ENCODE measurements around the gene BLVRB. TPM values are rescaled to one million over a fixed set of nuclear protein-coding genes. Genes with fewer than 3 reads are reported as not detected.

Gene BLVRB
- total RNA-seq, 4 donors from 2014 or later, result 146 to 209 (median 164) TPM

DNA sequence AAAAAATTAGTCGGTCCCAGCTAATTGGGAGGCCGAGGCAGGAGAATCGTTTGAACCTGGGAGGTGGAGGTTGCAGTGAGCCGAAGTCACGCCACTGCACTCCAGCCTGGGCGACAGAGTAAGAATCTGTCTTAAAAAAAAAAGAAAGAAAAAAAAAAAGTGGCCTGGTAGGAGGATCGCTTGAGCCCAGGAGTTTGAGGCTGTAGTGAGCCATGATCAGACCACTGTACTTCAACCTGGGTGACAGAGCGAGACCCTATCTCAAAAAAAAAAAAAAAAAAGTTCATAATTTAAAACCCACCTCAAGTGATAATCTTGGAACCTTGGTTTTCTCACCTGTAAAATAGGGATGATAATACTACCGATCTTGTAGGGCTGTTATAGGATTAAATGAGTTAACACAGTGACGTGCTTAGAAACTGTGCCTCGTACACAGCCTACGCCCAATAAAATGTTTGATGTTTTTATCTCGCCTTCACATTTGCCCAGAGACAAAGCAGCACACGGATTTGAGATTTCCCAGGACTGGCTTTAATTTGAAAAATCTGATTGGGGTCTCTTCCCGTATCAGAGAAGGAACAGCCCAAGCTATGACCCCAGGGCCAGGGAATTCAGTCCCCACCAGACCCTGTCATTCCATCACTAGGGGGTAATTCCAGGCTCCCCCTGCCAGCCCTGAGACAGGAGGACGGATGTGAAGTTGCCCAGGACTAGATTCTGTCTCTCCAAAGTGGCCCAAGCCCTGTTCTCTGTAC is 43.4 kb downstream of the BLVRB start:
- WGBS, 2 donors (ENCODE audit: low coverage in 1 of 2), result 56 to 65% methylated on average over 7 to 15 of the region's 16 CpGs
- Histone ChIP-seq H3K36me3 (peaks cover 0 to 16% of the 10 kb centered on the region in 2 donors), H3K4me1 (peaks cover 0 to 62% (median 33%) of the 10 kb centered on the region in 3 donors), H3K9me3 (no peaks in the 10 kb centered on the region), H3K4me3 (peak overlapping the region in 1 of 2 donors; percentile 56), H3K27me3 (no peaks in the 10 kb centered on the region), H3K27ac (peak overlapping the region; percentile 92 to 100 (median 96))
- TF ChIP-seq EP300 (IDR thresholded peaks at IDR 0.05) (no peak), POLR2A (IDR thresholded peaks at IDR 0.05) (no peak), POLR2AphosphoS5 (IDR thresholded peaks at IDR 0.05) (no peak)
- TF ChIP-seq, protein P1, sequence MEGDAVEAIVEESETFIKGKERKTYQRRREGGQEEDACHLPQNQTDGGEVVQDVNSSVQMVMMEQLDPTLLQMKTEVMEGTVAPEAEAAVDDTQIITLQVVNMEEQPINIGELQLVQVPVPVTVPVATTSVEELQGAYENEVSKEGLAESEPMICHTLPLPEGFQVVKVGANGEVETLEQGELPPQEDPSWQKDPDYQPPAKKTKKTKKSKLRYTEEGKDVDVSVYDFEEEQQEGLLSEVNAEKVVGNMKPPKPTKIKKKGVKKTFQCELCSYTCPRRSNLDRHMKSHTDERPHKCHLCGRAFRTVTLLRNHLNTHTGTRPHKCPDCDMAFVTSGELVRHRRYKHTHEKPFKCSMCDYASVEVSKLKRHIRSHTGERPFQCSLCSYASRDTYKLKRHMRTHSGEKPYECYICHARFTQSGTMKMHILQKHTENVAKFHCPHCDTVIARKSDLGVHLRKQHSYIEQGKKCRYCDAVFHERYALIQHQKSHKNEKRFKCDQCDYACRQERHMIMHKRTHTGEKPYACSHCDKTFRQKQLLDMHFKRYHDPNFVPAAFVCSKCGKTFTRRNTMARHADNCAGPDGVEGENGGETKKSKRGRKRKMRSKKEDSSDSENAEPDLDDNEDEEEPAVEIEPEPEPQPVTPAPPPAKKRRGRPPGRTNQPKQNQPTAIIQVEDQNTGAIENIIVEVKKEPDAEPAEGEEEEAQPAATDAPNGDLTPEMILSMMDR (IDR thresholded peaks at IDR 0.05), result no peak
- no peak for ATAC-seq

DNA sequence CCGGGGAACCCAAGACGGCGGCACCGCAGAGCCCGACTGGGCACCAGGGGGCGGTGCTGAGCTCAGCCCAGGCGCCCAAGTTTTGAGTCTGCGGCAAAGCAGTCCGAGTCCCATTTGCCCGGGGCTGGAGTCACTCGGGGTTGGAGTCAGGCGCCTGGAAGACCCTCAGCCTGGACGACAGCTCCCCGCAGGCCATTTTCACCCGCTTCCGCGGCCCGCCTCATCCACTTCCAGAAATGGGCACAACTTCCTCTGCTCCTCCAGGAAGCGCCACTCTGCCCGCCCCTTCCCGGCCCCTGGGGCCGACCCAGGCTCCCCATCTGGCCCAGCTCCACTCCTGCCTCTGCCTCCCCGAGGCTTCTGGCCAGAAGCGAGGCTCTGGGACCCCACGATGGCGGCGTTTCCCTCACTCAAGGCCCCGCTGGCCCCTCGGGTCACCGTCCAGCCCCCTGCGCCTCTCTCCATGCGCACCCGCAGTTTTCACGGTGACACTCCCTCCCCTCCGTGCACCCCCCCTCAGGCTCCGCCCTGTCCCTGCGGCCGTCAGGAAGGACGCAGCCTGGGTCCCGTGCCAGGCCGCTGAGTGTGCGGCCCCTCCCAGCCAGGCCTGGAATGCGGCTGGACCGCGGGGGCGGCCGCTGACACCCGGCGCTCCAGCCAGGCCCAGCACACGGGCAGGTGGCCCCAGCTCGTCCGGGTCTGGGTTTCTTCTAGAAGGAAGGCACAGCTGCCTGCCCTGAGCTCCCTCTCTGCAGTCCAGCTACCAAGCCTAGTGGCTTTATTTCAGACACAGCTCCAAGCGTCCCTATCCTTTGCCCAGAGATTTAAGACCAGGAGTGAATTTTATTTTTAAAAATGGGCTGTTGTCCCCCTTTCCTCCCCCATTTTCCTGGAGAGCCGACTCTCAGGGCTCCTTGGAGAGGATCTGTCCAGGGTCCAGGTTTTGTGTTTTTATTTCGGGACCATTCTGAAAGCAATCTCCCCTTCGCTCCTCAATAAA is 44.5 kb downstream of the BLVRB start:
- peak; percentile 87 for ATAC-seq

DNA sequence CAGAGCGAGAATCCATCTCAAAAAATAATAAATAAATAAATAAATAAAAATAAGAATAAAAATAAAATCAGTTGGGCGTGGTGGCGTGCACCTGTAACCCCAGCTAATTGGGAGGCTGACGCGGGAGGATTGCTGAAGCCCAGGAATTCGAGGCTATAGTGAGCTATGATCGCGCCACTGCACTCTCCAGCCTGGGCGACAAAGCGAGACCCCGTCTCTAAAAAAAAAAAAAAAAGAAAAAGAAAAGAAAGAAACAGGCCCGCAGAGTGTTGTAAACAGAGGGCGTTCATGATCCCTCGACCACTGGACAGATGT is 45.1 kb downstream of the BLVRB start:
- TF ChIP-seq EP300 (IDR thresholded peaks at IDR 0.05), result no peak
- TF ChIP-seq POLR2AphosphoS5 (IDR thresholded peaks at IDR 0.05), result no peak
- no peak for TF ChIP-seq POLR2A (IDR thresholded peaks at IDR 0.05)
- TF ChIP-seq, protein P1 (IDR thresholded peaks at IDR 0.05), result no peak
- peak overlapping the region; percentile 92 to 100 (median 96) for H3K27ac ChIP-seq
- H3K9me3 ChIP-seq, result no peaks in the 10 kb centered on the region
- ATAC-seq, result no peak
- peaks cover 0 to 16% of the 10 kb centered on the region in 2 donors for H3K36me3 ChIP-seq
- H3K4me3 ChIP-seq, result peak overlapping the region; percentile 47 to 56
- WGBS, 2 donors (ENCODE audit: low coverage in 1 of 2), result 47 to 57% methylated on average over 6 to 11 of the region's 14 CpGs
- no peaks in the 10 kb centered on the region for H3K27me3 ChIP-seq
- H3K4me1 ChIP-seq, result peaks cover 0 to 58% (median 33%) of the 10 kb centered on the region in 3 donors

More for the DNA sequence above, 44.5 kb downstream of the BLVRB start:
- Histone ChIP-seq H3K27me3 (no peaks in the 10 kb centered on the region), H3K9me3 (no peaks in the 10 kb centered on the region), H3K27ac (peak overlapping the region; percentile 92 to 100 (median 96)), H3K36me3 (peaks cover 0 to 16% of the 10 kb centered on the region in 2 donors), H3K4me1 (peaks cover 0 to 58% (median 33%) of the 10 kb centered on the region in 3 donors), H3K4me3 (peak overlapping the region; percentile 47 to 56)
- TF ChIP-seq POLR2A (IDR thresholded peaks at IDR 0.05) (peak; percentile 82 to 90), POLR2AphosphoS5 (IDR thresholded peaks at IDR 0.05) (peak; percentile 96), EP300 (IDR thresholded peaks at IDR 0.05) (no peak)
- TF ChIP-seq, protein P1 (IDR thresholded peaks at IDR 0.05), result peak in 3 of 4 experiments; percentile 87 to 91 (median 90)
- WGBS, 2 donors (ENCODE audit: low coverage in 1 of 2), result 1 to 4% methylated on average over 8 to 15 of the region's 56 CpGs

DNA sequence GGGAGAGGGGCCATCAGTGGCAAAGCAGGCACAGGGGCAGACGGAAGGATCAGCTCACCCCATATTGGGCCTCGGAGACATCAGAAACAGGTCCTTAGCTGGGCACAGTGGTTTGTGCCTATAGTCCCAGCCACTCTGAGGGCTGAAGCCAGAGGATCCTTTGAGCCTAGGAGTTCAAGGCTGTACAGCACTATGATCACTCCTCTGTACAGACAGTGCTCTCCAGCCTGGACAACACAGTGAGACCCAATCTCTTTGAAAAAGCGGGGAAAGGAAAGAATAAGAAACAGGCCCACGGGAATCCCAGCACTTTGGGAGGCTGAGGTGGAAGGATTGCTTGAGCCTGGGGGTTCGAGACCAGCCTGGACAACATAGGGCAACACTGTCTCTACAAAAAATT is 45.8 kb downstream of the BLVRB start:
- no peaks in the 10 kb centered on the region for H3K9me3 ChIP-seq
- no peak overlapping the region for H3K4me3 ChIP-seq
- TF ChIP-seq POLR2A (IDR thresholded peaks at IDR 0.05), result no peak
- no peak for TF ChIP-seq EP300 (IDR thresholded peaks at IDR 0.05)
- TF ChIP-seq POLR2AphosphoS5 (IDR thresholded peaks at IDR 0.05), result no peak
- TF ChIP-seq, protein P1 (IDR thresholded peaks at IDR 0.05), result no peak
- peaks cover 0 to 58% (median 33%) of the 10 kb centered on the region in 3 donors for H3K4me1 ChIP-seq
- H3K27me3 ChIP-seq, result no peaks in the 10 kb centered on the region
- 80 to 92% methylated on average over 2 of the region's 5 CpGs for WGBS, 2 donors (ENCODE audit: low coverage in 1 of 2)
- peak overlapping the region in 2 of 4 donors; percentile 11 to 98 for H3K27ac ChIP-seq
- ATAC-seq, result no peak
- H3K36me3 ChIP-seq, result peaks cover 0 to 16% of the 10 kb centered on the region in 2 donors

All from gastroesophageal sphincter (tissue), 4 donors.